K562 (cell line): ENCODE data around the gene FETUB. TPM values are rescaled to one million over a fixed set of nuclear protein-coding genes. Genes with fewer than 3 reads are reported as not detected.
A peak's percentile ranks its signal among the peaks of the same experiment; 100 is the strongest.

Experiments used
- ATAC-seq: fragments of 200-7000 bp; cut with Tn5 transposase; 3 replicates; pipeline ENCODE4 v1.9.1; 2020; ENCODE audit warnings: moderate library complexity
- BruUV-seq: library from RNA; stranded (reverse); fragments of 400-500 nt; replicated peaks from 2 replicates; lab custom pipeline; 2021; lab: Mats Ljungman, UMichigan
- CTCF ChIA-PET: fragments of 300-600 bp; formaldehyde crosslinking; extraction: SDS; loops from one replicate; lab custom pipeline; 2021; ENCODE audit warnings: low intra/inter-chr PET ratio; lab: Yijun Ruan, JAX
- POLR2A ChIA-PET: fragments of 300-600, 350-650 bp; sonication (Branson Sonifier 250); formaldehyde crosslinking; extraction: SDS; loops from one replicate; lab custom pipeline; 2021; ENCODE audit warnings: antibody characterized with exemption, inconsistent platforms; lab: Yijun Ruan, JAX
- DNase-seq, 4 experiments: peaks; one replicate each; pipeline versions ENCODE4 v3.0.0 to v3.0.0-alpha.2; 2011 to 2018; ENCODE audit warnings: low spot score in 3 of 4, mixed read lengths in 3 of 4; ENCODE audit errors: extremely low read depth in 1 of 4
- FAIRE-seq: peaks from 2 replicates; lab custom pipeline; 2011; peaks lifted over from hg19 to GRCh38; lab: Jason Lieb, UNC
- H2AFZ ChIP-seq: 2 replicates; pipeline ENCODE4 v1.6.0; 2011; ENCODE audit warnings: low read depth, low read length, control low read depth, inconsistent platforms
- H3K27ac ChIP-seq: fragments of 200-600 bp; 3 replicates; pipeline ENCODE4 v1.8.0; 2011; ENCODE audit warnings: low read depth, mild to moderate bottlenecking, control low read depth, inconsistent platforms, low read length, moderate library complexity, mixed read lengths; ENCODE audit errors: extremely low read depth
- H3K27me3 ChIP-seq, 2 experiments: fragments of 300-600 bp in 1 of 2; 2 replicates in 1 of 2; 3 replicates in 1 of 2; pipeline versions ENCODE4 v1.6.0 to v1.8.0; 2011; ENCODE audit warnings: inconsistent platforms in 2 of 2, low read length in 2 of 2, mild to moderate bottlenecking in 1 of 2, mixed read lengths in 1 of 2, moderate library complexity in 1 of 2; ENCODE audit not compliant: control insufficient read depth in 2 of 2, insufficient read depth in 2 of 2
- H3K36me3 ChIP-seq: fragments of 300-600 bp; 3 replicates; pipeline ENCODE4 v1.8.0; 2011; ENCODE audit warnings: mild to moderate bottlenecking, low read length, inconsistent platforms; ENCODE audit not compliant: control insufficient read depth, insufficient read depth
- H3K4me1 ChIP-seq, 2 experiments: fragments of 200-600 bp in 1 of 2; replicated peaks in 1 of 2; 2 replicates in 1 of 2; 3 replicates in 1 of 2; pipeline versions ENCODE4 v1.5.1 to v1.8.0; 2011; ENCODE audit warnings: inconsistent platforms in 2 of 2, low read length in 2 of 2, mild to moderate bottlenecking in 1 of 2, mixed read lengths in 1 of 2, moderate library complexity in 1 of 2; ENCODE audit not compliant: control insufficient read depth in 2 of 2, insufficient read depth in 2 of 2
- H3K4me2 ChIP-seq: 2 replicates; pipeline ENCODE4 v1.6.1; 2011; ENCODE audit warnings: low read length, control low read depth, inconsistent platforms, mixed read lengths; ENCODE audit not compliant: insufficient read depth
- H3K4me3 ChIP-seq: fragments of 200-600 bp; sonication (generic), shearing (Covaris generic); 2 replicates; pipeline ENCODE4 v1.5.1; 2016; ENCODE audit warnings: control low read depth, inconsistent platforms
- H3K79me2 ChIP-seq: fragments of 200-600 bp; 3 replicates; pipeline ENCODE4 v1.8.0; 2011; ENCODE audit warnings: low read length, inconsistent platforms; ENCODE audit not compliant: control insufficient read depth, insufficient read depth
- H3K9ac ChIP-seq, 2 experiments: 2 replicates each; pipeline versions ENCODE4 v1.6.0 to v1.6.1; 2011; ENCODE audit warnings: low read depth in 2 of 2, low read length in 2 of 2, control low read depth in 1 of 2, inconsistent platforms in 1 of 2, mild to moderate bottlenecking in 1 of 2, mixed read lengths in 1 of 2; ENCODE audit not compliant: insufficient read depth in 1 of 2
- H3K9me1 ChIP-seq: one replicate; pipeline ENCODE4 v1.6.0; 2011; ENCODE audit warnings: inconsistent platforms, mild to moderate bottlenecking, low read length, moderate library complexity; ENCODE audit not compliant: control insufficient read depth, insufficient read depth
- H3K9me3 ChIP-seq: replicated peaks from 2 replicates; pipeline ENCODE4 v1.5.1; 2011; ENCODE audit warnings: low read depth, low read length, inconsistent platforms; ENCODE audit not compliant: control insufficient read depth, insufficient read depth
- H4K20me1 ChIP-seq: replicated peaks from 2 replicates; pipeline ENCODE4 v1.6.1; 2011; ENCODE audit warnings: low read length, inconsistent platforms, mixed read lengths; ENCODE audit not compliant: control insufficient read depth, insufficient read depth
- ARID1B ChIP-seq: fragments of 450-650 bp; IDR thresholded peaks from 2 replicates; pipeline ENCODE4 v1.6.1; 2016; ENCODE audit warnings: antibody characterized with exemption, mild to moderate bottlenecking, inconsistent platforms
- CBFA2T2 ChIP-seq: fragments of 450-650 bp; conservative IDR thresholded peaks from 2 replicates; pipeline ENCODE4 v1.6.1; 2017; ENCODE audit warnings: mild to moderate bottlenecking
- CBFA2T3 ChIP-seq: fragments of 450-650 bp; IDR thresholded peaks from 2 replicates; pipeline ENCODE4 v1.6.1; 2017
- EP300 ChIP-seq: IDR thresholded peaks from 2 replicates; pipeline ENCODE4 v1.6.1; 2012; ENCODE audit warnings: low read length, improper control_type of control experiment
- HDAC8 ChIP-seq: fragments of 450-650 bp; IDR thresholded peaks from 2 replicates; pipeline ENCODE4 v1.6.1; 2016; ENCODE audit warnings: mild to moderate bottlenecking, missing genetic modification characterization, moderate library complexity, missing compliant biosample characterization
- HMBOX1 ChIP-seq: sonication (generic); IDR thresholded peaks from 2 replicates; pipeline ENCODE4 v1.6.1; 2016
- MED1 ChIP-seq: sonication (generic); formaldehyde crosslinking; IDR thresholded peaks from 2 replicates; pipeline ENCODE4 v1.8.1; 2023; ENCODE audit warnings: missing genetic modification reagents, borderline replicate concordance
- MTA2 ChIP-seq: fragments of 450-650 bp; IDR thresholded peaks from 2 replicates; pipeline ENCODE4 v1.6.1; 2016; ENCODE audit warnings: low read depth
- PCBP2 ChIP-seq: fragments of 200-400 bp; formaldehyde crosslinking; IDR thresholded peaks from 2 replicates; pipeline ENCODE4 v1.6.1; 2018; ENCODE audit warnings: low read length, low read depth, mild to moderate bottlenecking, moderate library complexity; ENCODE audit not compliant: poor library complexity, severe bottlenecking
- RCOR1 ChIP-seq, 2 experiments: IDR thresholded peaks; 2 replicates each; pipeline ENCODE4 v1.6.1; 2012; ENCODE audit warnings: low read depth in 2 of 2, low read length in 2 of 2, borderline replicate concordance in 1 of 2, improper control_type of control experiment in 1 of 2
- RERE ChIP-seq: sonication (generic); formaldehyde crosslinking; IDR thresholded peaks from 2 replicates; pipeline ENCODE4 v1.8.0; 2023; ENCODE audit warnings: missing genetic modification reagents, mild to moderate bottlenecking, borderline replicate concordance
- SMARCA4 ChIP-seq: fragments of 450-650 bp; IDR thresholded peaks from 2 replicates; pipeline ENCODE4 v1.6.1; 2016
- SRSF9 ChIP-seq: fragments of 200-400 bp; formaldehyde crosslinking; IDR thresholded peaks from 2 replicates; pipeline ENCODE4 v1.6.1; 2017; ENCODE audit warnings: low read depth, low read length, borderline replicate concordance
- TAL1 ChIP-seq: fragments of 450-650 bp; IDR thresholded peaks from 2 replicates; pipeline ENCODE4 v1.6.1; 2016; ENCODE audit warnings: mild to moderate bottlenecking
- TCF3 ChIP-seq: sonication (generic); formaldehyde crosslinking; IDR thresholded peaks from 2 replicates; pipeline ENCODE4 v1.4.0; 2020; ENCODE audit warnings: mild to moderate bottlenecking, missing genetic modification reagents
- XRCC5 ChIP-seq: fragments of 200-400 bp; formaldehyde crosslinking; IDR thresholded peaks from 2 replicates; pipeline ENCODE4 v1.6.1; 2017; ENCODE audit warnings: low read depth, mild to moderate bottlenecking, low read length
- ZBTB1 ChIP-seq: sonication (generic); formaldehyde crosslinking; IDR thresholded peaks from 2 replicates; pipeline ENCODE4 v1.8.1; 2023; ENCODE audit warnings: missing genetic modification reagents, low read depth, mild to moderate bottlenecking, borderline replicate concordance
- ZNF384 ChIP-seq: IDR thresholded peaks from 2 replicates; pipeline ENCODE4 v1.6.1; 2012; ENCODE audit warnings: low read depth, low read length, improper control_type of control experiment
- ZSCAN32 ChIP-seq: fragments of 450-650 bp; formaldehyde crosslinking; IDR thresholded peaks from 2 replicates; pipeline ENCODE4 v1.4.0; 2020; ENCODE audit warnings: mild to moderate bottlenecking, moderate library complexity
- WGBS: fragments of 100-300 bp; shearing (Covaris generic); methylation state at CpG from one replicate; pipeline ENCODE4 v1.1.6; 2016; ENCODE audit warnings: low coverage, mixed read lengths; ENCODE audit not compliant: insufficient coverage; ENCODE audit errors: missing lambda C conversion rate; 5-methylcytosine and 5-hydroxymethylcytosine counted together
- in situ Hi-C: fragments of 300-500 bp; cut with MboI; formaldehyde crosslinking; loops from 4 replicates; pipeline ENCODE4 v1.15.0; 2018; ENCODE audit warnings: inconsistent platforms, mixed read lengths
- intact Hi-C: fragments of 100-400 bp; cut with micrococcal nuclease; formaldehyde crosslinking; loops from 2 replicates; pipeline ENCODE4 v1.14.2; 2022
- polyA plus RNA-seq, 8 experiments: library from polyadenylated mRNA; depleted of rRNA in 4 of 8; stranded (reverse) in 5 of 8; unstranded in 3 of 8; fragments of >200 nt; fragmentation: Nextera tagmentation in 2 of 8; fragmentation: Illumina TruSeq in 1 of 8; extraction: Ambion mirVana in 2 of 8; extraction: Trizol in 1 of 8; gene quantifications; 2 replicates each; pipeline versions ENCODE4 v1.2.1 to v1.2.3, GENCODE V29; 2011 to 2014; ENCODE audit warnings: inconsistent platforms in 1 of 8, missing spikeins in 1 of 8
- total RNA-seq, 7 experiments: library from RNA; depleted of rRNA in 6 of 7; stranded (reverse); fragments of >200 nt in 6 of 7; fragmentation: Illumina TruSeq in 2 of 7; extraction: Trizol in 2 of 7; gene quantifications; 2 replicates each; pipeline versions ENCODE4 v1.2.1 to v1.2.3, GENCODE V29; 2011 to 2021; ENCODE audit warnings: low replicate concordance in 1 of 7

The FETUB gene
- total and polyA plus RNA-seq, 9 of the 15 experiments (the other 6 are each of a cell fraction or from before 2014, with no cell fraction given): not detected

DNA sequence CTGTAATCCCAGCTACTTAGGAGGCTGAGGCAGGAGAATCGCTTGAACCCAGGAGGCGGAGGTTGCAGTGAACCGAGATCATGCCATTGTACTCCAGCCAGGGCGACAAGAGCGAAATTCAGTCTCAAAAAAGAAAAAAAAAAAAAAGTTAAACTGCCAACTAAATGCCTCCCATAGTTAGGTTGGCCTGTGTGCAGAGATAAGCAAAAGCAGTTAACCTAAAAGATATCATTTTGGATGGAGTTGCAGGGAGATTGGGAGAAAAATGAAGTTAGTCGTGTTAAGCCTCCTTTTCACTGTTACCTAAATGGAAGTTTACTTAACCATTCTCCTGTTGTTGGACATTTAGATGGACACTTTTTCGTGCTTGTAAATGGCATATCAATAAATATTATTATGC, 11.4 kb upstream of the FETUB start:
- Histone ChIP-seq H2AFZ (no peak overlapping the region), H3K27me3 (peaks cover 2 to 22% of the 10 kb centered on the region in 2 experiments; a peak in 3 of 5 replicates), H3K36me3 (no peaks in the 10 kb centered on the region), H3K4me2 (no peak overlapping the region), H3K9me3 (no peaks in the 10 kb centered on the region), H3K9me1 (no peaks in the 10 kb centered on the region), H3K79me2 (no peaks in the 10 kb centered on the region), H3K4me1 (peaks cover 3 to 4% of the 10 kb centered on the region in 2 experiments; a peak in 3 of 5 replicates), H3K4me3 (no peak overlapping the region), H3K9ac (no peak overlapping the region), H4K20me1 (no peaks in the 10 kb centered on the region), H3K27ac (no peak overlapping the region)
- ATAC-seq: no peak
- ChIA-PET CTCF (no interaction called here), POLR2A (no interaction called here)
- intact Hi-C loops (no loop called here), in situ Hi-C loops (no loop called here)
- no peak for DNase-seq
- BruUV-seq: no TSS peak
- FAIRE-seq: no peak
- 0% methylated on average over 4 of the region's 7 CpGs for WGBS
- TF ChIP-seq HDAC8 (no peak), XRCC5 (no peak), PCBP2 (no peak), ZNF384 (peak; percentile 79), RCOR1 (IDR thresholded peaks at IDR 0.05; ENCODE audit: borderline replicate concordance in 1 of 2, low read depth in 2 of 2, low read length in 2 of 2) (peak in 1 of 2 experiments; percentile 12; a peak in 1 of 4 replicates), ZSCAN32 (no peak), ARID1B (peak; percentile 69), CBFA2T3 (peak; percentile 63), MTA2 (peak; percentile 38; the same call in 1 of the 2 replicates), CBFA2T2 (peak; percentile 33), HMBOX1 (peak; percentile 89), TCF3 (CRISPR knock-in tag) (peak; percentile 71), MED1 (CRISPR knock-in tag) (no peak), RERE (CRISPR knock-in tag) (no peak), SMARCA4 (0 out of 2 replicates have a peak, but pooled peaks have one; percentile 22), SRSF9 (no peak), TAL1 (peak; percentile 42), ZBTB1 (CRISPR knock-in tag) (no peak), EP300 (peak; percentile 27; the same call in 1 of the 2 replicates)
